ENCODE data around the gene TM6SF1.

DNA sequence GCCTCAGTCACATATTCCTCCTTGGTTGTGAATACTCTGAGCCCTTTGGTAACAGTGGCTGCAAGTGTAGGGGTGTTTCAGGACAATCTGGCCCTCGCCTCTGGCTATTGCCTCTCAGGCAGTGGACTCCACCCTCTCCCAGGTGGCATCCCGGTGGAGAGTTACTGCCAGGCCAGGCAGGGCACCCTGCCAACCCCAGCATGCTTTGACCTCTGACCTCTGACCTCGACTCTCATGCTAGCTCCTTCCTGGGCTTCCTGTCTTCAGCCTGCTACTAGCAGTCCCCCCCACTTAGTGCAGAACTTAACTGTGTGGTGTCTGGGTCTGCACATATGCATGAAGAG is 5.5 kb downstream of the TM6SF1 start:
- TF ChIP-seq CTCF (IDR thresholded peaks at IDR 0.05): no peak
- no peak for TF ChIP-seq POLR2A (IDR thresholded peaks at IDR 0.05)
